ENCODE results near the gene PIEZO1. TPM values are rescaled to one million over a fixed set of nuclear protein-coding genes. Genes with fewer than 3 reads are reported as not detected.
A peak's percentile ranks its signal among the peaks of the same experiment; 100 is the strongest.

The PIEZO1 gene
- total RNA-seq, 6 experiments from 2014 or later, result 238 to 293 (median 264) TPM

DNA sequence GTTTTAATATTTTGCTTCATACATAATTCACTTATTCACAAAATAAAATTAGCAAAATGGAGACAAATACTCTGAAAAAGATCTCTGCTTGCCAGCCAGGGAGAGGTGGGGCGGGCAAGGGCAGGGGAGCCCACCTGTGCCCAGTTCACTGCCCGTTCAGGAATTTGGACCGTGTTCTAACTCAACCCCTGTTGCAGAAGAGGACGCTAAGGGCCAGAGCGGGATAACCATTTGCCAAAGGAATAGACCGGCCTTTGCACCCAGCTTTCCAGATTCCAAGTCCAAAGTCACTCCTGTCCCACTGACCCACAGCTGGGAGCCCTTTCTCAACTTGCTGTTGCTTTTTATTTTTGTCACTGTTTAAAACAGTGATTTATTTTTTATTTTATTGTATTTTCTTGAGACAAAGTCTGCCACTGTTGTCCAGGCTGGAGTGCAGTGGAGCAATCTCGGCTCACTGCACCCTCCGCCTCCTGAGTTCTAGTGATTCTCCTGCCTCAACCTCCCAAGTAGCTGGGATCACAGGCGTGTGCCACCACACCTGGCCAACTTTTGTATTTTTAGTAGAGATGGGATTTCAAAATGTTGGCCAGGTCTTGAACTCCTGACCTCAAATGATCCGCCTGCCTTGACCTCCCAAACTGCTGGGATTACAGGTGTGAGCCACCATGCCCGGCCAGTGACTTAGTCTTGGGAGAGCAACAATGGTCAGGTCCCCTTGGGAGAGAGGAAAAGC, 2.7 kb upstream of the PIEZO1 start:
- Mint-ChIP-seq H3K4me3 (no peak overlapping the region), H3K27ac (no peak overlapping the region), H3K9me3 (no peaks in the 10 kb centered on the region), H3K4me1 (ENCODE audit: low read depth) (peaks cover 16% of the 10 kb centered on the region), H3K27me3 (ENCODE audit: insufficient read depth) (peaks cover 6% of the 10 kb centered on the region), H3K36me3 (ENCODE audit: low read depth) (peaks cover 8% of the 10 kb centered on the region; the same call in 1 of the 2 replicates)
- no peak for DNase-seq
- TF ChIP-seq, protein P1, sequence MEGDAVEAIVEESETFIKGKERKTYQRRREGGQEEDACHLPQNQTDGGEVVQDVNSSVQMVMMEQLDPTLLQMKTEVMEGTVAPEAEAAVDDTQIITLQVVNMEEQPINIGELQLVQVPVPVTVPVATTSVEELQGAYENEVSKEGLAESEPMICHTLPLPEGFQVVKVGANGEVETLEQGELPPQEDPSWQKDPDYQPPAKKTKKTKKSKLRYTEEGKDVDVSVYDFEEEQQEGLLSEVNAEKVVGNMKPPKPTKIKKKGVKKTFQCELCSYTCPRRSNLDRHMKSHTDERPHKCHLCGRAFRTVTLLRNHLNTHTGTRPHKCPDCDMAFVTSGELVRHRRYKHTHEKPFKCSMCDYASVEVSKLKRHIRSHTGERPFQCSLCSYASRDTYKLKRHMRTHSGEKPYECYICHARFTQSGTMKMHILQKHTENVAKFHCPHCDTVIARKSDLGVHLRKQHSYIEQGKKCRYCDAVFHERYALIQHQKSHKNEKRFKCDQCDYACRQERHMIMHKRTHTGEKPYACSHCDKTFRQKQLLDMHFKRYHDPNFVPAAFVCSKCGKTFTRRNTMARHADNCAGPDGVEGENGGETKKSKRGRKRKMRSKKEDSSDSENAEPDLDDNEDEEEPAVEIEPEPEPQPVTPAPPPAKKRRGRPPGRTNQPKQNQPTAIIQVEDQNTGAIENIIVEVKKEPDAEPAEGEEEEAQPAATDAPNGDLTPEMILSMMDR (IDR thresholded peaks at IDR 0.05), result no peak

DNA sequence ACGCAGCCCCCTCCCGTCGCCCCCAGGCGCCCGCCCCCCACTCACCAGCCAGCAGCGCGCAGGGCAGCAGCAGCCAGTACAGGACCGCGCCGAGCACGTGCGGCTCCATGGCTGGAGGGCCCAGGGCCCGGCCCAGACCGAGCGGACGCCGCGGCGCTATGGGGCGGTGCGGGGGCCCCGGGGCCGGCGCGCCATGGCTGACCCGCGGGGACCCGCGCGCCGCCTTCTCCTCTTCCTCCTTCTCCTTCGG, 239 bp downstream of the PIEZO1 start:
- H3K9me3 Mint-ChIP-seq, result no peaks in the 10 kb centered on the region
- H3K4me3 Mint-ChIP-seq, result peak overlapping the region; percentile 92; the same call in 1 of the 2 replicates
- H3K27ac Mint-ChIP-seq, result no peak overlapping the region
- H3K36me3 Mint-ChIP-seq (ENCODE audit: low read depth), result peaks cover 8% of the 10 kb centered on the region; the same call in 1 of the 2 replicates
- peaks cover 39% of the 10 kb centered on the region for H3K4me1 Mint-ChIP-seq (ENCODE audit: low read depth)
- TF ChIP-seq, protein P1 (IDR thresholded peaks at IDR 0.05), result no peak
- H3K27me3 Mint-ChIP-seq (ENCODE audit: insufficient read depth), result peaks cover 4% of the 10 kb centered on the region
- DNase-seq, result no peak

DNA sequence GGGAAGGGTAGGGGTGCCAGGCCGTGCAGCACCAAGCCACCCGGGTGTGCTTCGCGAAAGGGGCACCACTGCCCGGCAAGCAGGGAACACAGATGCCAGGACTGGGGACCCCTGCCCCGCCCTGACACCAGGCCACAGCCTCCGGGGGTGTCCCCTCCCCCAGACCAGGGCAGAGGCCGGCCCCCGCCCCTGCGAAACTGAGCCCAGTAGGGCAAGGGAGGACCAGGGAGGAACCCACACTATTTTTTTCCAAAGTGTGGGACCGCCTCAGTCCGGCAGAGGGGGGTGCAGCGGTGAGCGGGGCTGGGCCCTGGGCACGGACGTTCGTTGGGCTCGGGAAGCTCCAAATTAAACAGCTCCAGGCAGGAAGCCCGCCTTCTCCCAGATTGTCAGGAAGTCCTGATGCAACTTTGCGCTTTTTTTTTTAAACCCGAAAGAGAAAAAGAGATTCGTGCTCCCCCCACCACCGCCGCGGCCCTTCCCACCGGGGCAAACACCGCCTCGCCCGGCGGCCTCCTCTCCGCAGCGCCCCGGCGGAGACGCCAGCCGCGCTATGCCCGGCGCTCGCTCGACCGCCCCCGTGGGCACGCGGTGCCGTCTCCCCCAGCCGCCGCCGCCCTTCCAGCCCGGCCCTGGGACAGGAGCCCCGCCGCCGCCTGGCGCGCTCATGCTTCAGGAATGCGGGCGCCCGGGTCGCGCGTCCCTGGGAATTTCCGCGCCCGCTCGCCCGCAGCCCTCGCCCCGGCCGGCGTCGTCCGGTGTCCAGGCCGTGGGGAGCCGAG, 755 bp downstream of the PIEZO1 start:
- Mint-ChIP-seq H3K4me1 (ENCODE audit: low read depth) (peaks cover 39% of the 10 kb centered on the region), H3K9me3 (no peaks in the 10 kb centered on the region), H3K36me3 (ENCODE audit: low read depth) (peaks cover 8% of the 10 kb centered on the region; the same call in 1 of the 2 replicates), H3K27me3 (ENCODE audit: insufficient read depth) (peaks cover 4% of the 10 kb centered on the region), H3K27ac (peak overlapping the region; percentile 88), H3K4me3 (peak overlapping the region; percentile 92)
- TF ChIP-seq, protein P1 (IDR thresholded peaks at IDR 0.05), result peak; percentile 81
- DNase-seq, result peak; percentile 80

DNA sequence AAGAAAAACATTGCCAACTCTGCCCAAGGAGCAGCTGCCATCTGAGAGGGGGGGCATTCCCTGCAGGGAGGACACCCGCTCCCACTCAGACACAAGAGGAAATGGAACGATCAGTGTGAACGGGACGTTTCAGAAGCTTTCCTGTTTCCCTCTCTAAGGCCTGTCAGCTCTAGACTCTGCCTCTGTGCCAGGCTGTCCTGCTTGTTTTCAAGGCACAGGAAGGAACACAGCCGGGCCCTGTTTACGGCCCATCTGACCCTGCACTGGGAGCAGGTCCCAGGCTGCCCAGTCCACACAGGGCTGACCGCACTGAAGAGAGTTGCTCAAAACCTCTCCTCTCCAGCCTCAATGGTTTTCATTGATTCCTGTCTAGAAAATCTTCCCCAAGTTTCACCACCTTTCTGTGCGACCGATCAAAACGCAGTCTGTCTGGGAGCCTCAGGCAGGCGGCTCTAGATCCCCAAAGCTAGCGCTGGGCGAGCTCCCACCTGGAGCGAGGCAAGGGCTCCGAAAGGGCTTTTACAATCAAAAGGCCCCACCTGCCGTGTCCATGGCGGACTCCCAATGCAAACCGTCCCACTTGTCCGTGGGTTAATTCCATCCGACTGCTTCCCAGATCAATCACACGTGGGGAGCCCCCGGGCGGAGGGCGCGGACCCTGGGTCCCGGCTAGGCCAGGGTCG, 1.5 kb downstream of the PIEZO1 start:
- H3K4me1 Mint-ChIP-seq (ENCODE audit: low read depth), result peaks cover 39% of the 10 kb centered on the region
- no peak for DNase-seq
- TF ChIP-seq, protein P1 (IDR thresholded peaks at IDR 0.05), result no peak
- peaks cover 8% of the 10 kb centered on the region; the same call in 1 of the 2 replicates for H3K36me3 Mint-ChIP-seq (ENCODE audit: low read depth)
- H3K27me3 Mint-ChIP-seq (ENCODE audit: insufficient read depth), result peaks cover 4% of the 10 kb centered on the region
- H3K9me3 Mint-ChIP-seq, result no peaks in the 10 kb centered on the region
- H3K4me3 Mint-ChIP-seq, result peak overlapping the region; percentile 92
- peak overlapping the region; percentile 75 for H3K27ac Mint-ChIP-seq

DNA sequence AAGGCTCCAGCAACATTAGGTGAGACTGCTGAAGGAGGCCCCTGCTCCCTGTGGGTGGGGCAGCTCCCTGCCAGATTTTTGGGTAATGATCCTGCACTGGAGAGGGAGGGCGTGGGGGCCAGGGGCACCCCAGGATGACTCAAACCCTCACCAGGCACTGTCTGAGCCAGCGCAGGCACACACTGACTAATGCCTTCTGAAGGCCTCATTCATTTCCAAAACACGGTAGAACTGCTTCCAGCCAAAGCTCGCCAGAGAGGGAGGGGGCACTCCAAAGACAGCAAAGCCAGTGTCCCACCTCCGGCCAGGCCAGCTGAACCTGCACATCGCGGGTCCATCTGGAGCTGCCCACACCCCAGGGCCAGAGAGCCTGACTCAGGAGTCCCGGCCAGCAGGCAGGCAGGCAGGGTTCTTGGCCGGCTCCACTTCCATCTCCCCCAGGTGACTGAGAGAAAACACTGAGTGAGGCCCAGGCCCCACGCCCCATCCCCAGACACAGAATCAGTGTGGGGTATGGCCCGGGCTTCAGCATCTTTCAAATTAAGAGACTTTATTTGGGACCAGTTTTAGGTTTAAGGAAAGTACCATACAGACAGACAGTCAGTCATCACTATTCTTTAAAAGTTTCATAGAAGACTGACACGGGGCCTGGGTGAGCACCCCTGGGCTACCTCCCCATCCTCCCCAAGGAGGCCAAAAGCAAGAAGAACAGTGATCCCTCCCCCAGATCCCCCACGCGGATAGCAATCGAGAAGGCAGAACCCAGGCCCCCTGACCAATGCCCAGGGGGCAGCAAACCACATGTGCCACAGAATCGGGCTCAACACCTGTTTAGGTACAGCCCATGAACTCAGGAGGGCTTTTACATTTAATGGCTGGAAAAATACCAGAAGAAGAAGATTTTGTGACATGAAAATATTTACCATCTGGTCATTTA, 2.3 kb downstream of the PIEZO1 start:
- Mint-ChIP-seq H3K27me3 (ENCODE audit: insufficient read depth) (peaks cover 2% of the 10 kb centered on the region), H3K4me3 (peak overlapping the region; percentile 92), H3K27ac (peak overlapping the region; percentile 75), H3K9me3 (no peaks in the 10 kb centered on the region), H3K36me3 (ENCODE audit: low read depth) (peaks cover 8% of the 10 kb centered on the region; the same call in 1 of the 2 replicates), H3K4me1 (ENCODE audit: low read depth) (peaks cover 39% of the 10 kb centered on the region)
- DNase-seq, result peak; percentile 79
- TF ChIP-seq, protein P1 (IDR thresholded peaks at IDR 0.05), result no peak; the same call in 1 of the 2 replicates
